Hematopoietic multipotent progenitor cell treated with erythropoietin and hydrocortisone succinate and interleukin-3 and kit ligand, for 8 days (in vitro differentiated cells): ENCODE data around the gene CCDC30.

Source experiments
- DNase-seq: peaks from one replicate; pipeline ENCODE4 v3.0.0-alpha.2; 2015

CCDC30 gene

DNA sequence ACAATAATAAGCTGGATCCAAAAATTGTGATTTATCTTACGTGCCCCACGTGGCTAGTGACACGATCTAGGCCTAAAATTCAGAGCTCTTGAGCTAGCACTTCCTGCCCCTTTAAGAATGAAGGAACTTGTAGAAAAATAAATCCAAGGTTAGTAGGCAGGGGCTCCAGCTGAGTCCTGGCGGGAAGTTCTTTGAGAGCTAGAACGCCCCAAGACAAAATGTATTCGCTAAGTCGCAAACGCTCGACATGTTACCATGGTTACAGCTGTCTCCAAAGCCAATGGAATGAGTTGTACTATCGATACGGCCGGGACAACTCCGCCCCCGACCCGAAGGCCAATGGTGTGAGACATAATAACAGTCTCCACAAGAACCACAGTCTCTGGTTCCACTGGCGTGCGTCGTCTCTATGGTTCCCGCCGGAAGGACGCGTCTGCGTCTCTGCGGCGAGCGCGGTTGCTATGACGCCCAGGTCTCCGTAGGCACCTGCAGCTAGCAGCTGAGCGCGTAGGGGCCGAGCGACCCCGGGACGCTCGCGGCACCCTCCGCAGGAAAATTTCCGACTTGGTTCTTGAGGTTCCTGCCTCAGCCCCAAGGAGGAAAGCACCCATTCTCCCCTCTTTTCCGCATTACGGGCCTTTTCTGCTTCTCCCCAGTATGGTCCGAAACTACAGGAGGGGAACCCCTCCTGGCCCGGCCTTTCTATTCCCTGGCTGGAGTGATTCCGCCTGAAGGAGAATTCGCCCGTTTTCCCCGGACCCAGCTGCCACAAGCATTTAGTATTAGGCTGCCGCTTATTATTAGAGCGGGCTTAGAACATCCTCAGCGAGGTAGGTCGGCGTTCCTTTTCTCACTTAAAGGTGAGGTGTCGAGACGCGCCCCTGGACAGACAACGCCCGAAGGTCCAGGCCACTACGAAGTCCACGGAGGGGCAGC, at the start of gene CCDC30:
Gene CCDC30 (plus strand): TSS at position 459 of the 936 bp plus-strand sequence. CDS start 17,266 bp downstream, outside the sequence.
- peak; percentile 99 for DNase-seq

DNA sequence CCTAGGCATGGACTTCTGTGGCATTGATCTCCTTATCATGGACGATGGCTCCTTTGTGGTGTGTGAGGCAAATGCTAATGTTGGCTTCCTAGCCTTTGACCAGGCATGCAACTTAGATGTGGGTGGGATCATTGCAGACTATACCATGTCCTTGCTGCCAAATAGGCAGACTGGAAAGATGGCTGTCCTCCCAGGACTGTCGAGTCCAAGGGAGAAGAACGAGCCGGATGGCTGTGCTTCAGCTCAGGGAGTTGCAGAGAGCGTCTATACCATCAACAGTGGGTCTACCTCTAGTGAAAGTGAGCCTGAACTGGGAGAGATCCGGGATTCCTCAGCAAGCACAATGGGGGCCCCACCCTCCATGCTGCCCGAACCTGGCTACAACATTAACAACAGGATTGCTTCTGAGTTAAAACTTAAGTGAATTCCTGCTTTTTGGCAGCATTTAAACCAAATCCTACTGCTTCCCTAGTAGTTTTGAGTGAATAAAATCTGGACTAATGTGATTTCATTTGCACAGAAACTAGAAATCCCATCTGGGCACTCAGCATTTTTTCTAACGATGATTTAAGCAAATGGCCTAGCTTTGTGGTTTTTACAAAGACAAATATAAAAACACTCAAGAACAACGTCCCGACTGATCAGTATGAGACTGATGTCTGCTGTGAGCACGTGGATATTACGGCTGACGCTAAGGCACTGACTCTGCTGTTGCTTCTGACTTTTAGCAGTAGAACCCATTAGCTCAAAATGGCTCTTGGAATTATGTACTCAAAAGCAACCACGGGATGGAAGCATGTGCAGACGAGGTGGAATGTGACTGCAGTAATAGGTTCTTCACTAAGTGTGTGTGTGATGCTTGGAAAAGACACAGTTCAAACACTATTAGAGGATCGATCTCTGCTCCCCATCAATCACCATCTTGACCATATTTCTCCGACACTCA, 48.3 kb upstream of the CCDC30 start:
- DNase-seq, result no peak

DNA sequence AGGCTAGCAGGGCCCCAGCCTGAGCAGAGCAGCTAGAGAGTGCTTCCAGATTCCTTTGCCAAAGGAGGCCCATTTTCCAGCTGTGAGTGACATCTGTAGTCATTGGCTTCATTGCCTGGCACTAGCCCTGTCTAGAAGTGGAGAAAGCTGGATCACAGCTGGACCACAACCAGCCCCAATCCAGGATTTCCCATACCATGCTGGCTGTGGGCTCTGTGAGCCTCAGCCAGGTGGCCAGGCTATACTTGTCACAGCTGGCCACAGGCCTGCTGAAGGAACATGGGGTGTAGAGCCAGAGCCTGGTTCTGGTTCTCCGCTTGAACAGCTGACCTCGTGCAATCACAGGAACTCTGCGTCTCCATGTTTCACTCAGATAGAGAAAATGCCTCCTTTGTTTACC, 45.9 kb upstream of the CCDC30 start:
- no peak for DNase-seq

DNA sequence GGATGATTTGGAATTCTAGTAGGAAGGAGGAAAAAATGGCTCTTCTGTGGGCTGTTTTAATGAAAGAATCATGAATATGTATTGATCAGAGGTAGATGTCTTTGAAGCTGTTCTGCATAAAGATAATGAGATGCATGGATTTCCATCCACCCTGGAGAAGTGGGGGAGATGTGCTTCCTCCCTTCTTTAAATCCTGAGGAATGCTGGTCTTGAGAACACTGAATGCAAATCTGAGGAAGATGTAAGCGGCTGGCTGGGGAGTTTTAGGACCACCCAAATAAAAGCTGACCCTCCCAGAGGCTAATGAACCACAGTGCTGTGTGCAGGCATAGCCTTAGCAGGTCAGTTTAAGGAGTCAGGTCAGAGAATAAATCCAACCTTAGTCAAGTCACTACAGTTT, 44.6 kb upstream of the CCDC30 start:
- DNase-seq, result no peak

DNA sequence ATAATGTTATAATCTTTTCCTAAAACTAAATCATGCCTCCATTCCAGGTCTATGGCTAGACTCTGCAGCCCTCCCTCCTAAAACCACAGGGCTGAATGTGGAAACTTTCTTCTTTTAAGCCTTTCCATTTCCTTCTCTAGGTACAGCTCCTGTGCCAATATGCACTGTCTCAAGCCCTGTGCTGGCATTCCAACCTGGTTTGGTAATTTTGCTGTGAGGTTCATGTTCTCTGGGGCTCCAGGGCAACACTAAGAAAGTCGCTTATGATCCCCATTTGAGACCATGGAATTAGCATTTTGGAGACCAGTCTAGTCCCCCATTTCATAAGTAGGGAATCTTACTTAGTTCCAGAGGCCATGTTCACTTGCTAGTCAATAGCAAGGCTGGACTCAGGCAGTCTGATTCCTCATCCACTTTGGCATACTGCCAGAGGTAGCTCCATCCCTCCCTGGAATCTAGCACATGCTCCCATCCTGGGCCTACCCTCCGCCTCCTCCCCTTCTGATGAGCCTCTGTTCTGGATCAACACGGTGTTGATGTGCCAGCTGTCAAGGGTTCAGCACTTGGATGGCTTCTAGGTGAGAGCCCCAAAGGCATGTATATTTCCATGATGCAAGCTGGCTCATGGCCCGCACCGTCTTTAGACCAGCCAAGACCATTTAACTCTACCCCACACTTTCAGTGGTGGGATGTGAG, 43.8 kb upstream of the CCDC30 start:
- no peak for DNase-seq

DNA sequence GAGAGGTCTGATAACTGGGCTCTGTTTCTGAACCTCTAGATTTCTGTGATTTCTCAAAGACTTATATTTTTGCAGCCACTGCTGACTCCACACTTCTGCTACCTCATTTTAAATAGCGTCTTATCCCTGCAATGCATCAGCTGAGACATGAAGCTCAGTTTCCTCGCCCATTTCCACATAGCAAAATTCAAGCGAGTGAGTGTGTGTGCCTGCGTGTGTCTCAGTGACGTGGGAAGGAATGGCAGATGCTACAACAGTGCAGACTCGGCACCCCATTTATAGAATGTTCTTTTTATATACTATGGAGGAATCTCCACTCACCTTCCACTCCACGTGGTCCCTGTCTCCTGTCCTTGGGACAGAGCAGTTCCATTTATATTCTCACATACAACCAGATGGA, 43.0 kb upstream of the CCDC30 start:
- no peak for DNase-seq

DNA sequence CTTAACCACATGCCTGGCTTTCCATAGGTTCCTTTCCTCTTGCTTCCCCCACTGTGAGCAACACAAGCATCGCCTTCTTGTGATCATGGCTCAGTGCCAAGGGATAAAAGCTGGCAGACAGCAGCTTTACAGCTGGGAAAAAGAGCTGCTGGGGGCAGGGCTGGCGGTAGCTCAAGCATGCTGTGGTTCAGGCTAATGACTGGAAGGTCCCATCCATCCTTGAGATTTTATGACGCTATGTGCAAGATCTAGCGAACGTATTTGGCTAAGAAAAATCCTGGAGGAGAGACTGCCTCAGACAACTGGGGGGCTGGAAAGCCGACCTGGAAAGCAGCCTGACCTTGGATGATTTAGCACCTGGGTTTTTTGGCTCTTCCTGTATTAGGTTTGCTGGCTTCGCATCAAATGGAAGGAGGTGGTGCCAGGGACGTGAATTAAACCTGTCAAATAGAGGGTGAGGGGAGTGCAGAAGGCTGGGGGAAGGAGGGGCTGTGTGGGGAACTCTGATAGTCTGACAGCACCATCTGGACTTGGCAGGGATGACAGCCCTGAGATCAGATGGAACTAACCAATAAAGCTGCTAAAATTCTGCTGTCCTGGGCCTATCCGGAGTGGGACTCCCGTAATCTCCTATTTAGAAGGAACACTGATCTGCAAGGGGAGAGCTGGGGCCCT, 42.0 kb upstream of the CCDC30 start:
- DNase-seq, result peak; percentile 16

DNA sequence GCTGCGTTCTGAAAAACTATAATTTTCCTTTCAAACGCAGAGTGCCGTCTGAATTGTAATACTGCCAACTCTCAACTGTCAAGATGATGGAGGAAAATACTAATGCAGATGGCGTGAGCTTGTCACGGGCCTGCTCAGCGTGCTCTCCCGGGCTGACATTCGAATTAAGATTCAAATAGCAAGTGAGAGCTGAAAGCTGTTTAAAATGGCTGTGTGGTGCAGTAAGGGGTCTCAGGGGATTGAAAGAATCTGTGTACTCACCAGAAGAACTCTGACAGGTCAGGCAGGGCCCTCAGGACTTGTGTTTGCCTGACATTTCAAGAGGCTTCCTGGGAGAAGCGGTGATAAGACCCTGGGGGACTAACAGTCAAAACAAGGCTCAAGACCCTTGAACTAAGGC, 40.3 kb upstream of the CCDC30 start:
- no peak for DNase-seq

DNA sequence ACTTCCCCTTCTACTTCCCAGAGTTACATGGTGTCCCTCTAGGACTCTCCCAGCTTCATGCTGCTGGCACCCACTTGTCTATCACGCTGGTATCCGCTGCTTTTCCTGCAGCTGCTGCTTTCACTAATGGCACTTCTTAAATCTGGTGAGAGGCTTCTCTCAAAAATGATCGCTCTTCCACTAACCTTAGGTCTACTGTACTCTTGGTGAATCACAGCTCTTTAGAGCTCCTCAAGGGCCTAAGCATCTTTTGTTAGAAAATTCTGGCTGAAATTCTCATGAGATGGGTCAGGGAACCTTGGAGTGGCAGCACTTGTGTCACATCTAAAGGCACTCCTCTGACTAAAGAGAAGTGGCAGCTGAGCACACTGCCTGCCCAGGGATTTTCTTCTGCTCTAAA, 39.4 kb upstream of the CCDC30 start:
- no peak for DNase-seq

DNA sequence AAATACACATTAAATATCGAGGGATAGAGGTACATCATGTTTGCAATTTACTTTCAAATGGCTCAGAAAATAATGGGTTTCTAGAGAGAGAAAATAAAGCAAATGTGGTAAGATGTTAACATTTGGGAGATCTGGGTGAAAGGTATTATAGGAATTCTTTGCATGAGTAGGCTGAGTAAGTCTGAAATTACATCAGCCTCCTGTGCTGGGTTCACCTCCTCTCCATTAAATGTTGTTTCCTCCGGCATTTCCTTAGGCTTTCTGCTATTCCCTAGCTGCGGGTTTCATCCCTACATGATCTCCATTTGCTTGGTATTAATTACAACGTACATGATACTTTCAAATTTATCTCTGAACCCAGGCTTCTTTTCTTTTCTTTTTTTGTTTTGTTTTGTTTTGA, 38.9 kb upstream of the CCDC30 start:
- no peak for DNase-seq

DNA sequence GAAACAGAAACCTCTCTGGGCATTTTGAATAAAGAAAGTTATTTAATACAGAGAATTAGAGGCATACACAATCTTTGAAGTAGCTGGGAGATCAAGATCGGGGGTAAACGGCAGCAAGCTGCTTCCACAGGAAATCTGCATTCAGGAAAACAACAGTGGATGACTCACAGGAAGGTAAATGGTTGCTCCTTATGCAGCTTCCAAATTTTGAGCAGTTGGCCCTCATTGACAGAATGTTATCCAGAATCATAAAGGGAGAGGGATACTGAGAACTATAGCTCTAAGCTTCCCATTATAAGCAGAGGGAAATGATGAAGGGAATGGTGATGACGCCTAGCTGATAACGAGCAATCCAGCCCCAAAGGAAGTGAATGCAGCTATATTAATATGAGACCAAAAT, 35.8 kb upstream of the CCDC30 start:
- DNase-seq, result no peak

DNA sequence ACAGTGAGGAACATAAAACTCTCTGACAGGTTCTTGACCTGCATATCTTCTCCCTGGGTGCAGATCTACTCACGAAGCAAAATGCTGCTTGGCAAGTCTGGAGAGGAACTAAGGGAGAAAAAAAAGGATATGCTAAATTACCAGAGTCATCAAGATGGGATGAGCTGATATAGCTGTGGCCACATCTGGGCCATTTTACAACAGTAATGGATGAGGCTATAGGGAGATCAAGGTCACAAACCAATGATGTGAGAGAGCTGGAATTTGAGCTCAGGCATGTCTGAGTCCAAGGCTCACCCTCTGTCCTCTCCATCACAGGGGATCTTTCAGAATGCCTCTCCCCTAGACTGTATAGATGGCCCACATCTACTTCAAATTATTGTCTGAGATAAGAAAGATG, 33.5 kb upstream of the CCDC30 start:
- DNase-seq, result no peak

DNA sequence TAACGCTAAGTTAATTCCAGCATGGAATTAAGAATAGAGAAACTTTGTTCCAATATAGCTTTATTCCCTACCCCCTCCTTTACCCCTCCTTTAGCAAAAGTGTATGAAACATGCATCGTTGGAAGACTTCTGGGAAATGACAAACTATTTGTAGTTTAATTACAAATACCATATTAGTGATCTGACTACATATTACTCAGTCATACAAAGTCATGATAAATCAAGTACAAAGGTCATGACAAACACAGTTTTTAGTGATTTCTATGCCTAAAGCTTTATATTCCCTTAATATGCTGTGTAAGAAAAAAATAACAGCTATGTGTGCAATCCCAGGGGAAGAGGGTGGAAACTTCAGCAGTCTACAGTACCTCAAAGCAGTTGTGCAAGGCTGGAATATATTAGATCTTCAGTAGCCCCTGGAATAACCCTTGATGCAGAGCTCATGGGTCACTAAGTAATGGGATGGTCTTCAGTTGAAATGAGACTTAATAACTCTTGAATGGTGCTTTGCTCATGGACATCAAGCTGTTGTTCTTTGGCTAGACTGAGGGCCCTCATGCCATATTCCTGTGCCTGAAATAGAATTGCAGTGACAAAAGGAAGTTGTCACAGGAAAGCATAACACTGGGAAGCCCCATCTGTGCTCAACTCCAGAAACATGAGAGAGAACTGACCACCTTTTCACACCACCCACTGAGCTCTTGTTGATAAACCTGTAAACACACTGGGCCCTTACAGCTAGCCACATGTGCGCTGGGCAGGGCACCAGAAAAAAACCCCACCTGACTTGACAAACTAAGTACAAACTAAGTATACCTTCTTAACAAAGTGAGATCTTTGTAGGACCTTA, 32.6 kb upstream of the CCDC30 start:
- no peak for DNase-seq

DNA sequence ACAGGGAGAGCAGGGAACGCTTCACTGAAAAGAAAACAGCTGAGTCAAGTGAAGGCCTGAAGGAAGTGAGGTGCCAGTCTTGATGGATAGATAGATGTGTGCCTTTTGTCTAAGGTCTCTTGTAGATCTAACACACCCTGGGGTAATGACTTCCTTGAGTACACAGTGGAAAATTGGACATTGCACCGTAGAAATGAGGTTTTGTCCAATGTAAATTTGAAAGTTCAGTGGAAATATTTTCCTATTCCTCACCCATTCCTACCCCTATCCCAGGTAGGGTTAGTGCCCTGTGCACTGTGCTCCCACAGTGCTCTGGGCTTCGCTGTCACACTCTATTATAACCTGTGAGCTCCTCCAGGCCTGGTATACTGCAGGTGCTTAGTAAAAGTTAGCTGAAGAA, 31.6 kb upstream of the CCDC30 start:
- no peak for DNase-seq

DNA sequence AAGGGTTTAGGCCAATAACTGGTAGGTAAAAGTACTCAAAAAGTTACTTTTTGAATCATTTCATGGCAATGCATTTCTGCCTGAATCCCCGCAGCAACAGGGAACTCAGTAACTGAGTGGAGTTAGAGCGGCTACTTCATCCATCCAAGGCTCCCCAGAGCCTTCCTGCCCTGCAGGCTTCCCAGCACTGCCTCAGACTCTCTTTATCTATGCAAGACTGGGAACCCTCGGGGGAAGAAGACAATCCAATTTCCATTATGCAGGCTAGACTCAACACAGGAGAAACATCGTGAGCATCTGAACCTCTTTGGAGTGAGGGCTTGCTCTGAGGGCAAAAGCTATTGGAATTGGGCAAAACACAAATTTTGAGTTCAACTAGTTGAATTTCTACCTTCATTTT, 30.4 kb upstream of the CCDC30 start:
- no peak for DNase-seq

DNA sequence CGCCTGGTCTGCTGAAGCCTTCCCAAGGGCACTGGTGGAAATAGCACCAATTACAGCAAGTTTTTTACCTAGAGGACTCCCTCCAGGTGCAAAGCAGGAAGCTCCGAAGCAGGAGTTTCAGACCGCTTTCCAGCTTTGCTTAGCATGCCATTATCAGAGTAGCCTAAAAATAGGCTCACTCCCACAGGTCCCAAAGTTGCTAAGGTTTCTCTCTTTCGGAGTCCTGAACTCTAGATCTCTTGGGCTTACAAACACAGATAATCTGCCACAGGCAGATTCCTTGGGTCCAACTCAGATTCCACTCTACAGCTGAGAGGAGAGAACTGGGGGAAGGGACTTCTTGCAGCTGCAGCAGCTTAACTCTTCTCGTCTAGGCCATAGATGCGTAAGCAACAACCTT, 29.7 kb upstream of the CCDC30 start:
- no peak for DNase-seq

DNA sequence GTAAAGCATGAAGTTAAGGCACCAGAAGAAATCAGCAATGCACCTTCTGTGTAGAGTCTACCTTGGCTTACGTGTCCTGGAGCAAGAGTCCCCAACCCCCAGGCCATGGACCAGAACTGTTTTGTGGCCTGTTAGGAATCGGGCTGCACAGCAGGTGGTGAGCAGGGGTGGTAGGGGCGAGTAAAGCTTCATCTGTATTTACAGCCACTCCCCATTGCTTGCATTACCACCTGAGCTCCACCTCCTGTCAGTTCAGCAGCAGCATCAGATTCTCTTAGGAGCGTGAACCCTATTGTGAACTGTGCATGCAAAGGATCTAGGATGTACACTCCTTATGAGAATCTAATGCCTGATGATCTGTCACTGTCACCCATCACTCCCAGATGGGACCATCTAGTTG, 28.7 kb upstream of the CCDC30 start:
- no peak for DNase-seq

DNA sequence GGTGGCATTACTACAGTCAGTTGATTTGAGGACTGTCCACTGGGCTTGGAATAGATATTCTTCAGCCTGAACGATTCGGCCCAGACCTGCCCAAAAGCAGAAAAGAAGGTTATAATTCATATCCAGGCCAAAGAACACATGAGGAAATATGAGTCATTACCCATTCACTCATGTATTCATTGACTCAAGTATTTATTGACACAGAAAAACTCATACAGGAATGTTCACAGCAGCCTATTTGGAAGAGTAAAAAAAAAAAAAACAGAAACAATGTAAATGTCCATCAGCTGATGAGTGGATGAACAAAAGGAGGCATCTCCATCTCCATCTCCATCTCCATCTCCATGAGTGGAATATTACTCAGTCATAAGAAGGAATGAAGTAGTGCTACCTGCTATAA, 23.1 kb upstream of the CCDC30 start:
- no peak for DNase-seq

DNA sequence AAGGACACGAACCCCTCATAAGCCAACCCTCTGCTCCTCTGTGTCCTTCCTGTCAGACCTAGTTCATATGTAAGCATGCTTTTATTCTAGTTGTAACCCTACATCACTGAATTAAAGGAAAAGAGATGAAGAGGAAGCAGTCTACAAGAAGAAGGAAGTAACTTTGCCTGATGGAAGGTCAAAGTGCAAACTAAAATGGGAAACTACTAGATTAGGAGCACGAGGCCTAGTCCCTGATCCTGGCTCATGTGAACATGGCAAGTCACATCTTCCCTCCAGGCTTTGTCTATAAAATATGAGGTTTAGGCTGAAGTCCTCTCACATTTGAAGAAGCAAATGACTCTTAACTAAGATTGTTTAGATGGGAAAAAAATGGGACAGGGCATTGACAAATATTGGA, 20.4 kb upstream of the CCDC30 start:
- DNase-seq, result no peak

DNA sequence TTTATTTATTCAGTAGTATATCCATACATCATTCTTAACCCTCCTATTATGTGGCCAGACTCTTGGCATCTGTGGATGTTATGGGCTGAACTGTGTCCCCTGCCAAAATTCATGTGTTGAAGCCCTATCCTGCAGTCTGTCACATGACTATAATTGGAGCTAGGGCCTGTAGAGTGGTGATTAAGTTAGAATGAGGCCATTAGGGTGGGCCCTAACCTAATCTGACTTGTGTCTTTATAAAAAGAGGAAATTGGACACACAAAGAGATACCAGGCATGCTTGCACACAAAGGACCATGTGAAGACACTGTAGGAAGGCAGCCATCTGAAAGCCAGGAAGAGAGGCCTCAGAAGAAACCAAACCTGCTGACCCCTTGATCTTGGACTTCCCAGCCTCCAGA, 13.8 kb upstream of the CCDC30 start:
- DNase-seq, result peak; percentile 62

DNA sequence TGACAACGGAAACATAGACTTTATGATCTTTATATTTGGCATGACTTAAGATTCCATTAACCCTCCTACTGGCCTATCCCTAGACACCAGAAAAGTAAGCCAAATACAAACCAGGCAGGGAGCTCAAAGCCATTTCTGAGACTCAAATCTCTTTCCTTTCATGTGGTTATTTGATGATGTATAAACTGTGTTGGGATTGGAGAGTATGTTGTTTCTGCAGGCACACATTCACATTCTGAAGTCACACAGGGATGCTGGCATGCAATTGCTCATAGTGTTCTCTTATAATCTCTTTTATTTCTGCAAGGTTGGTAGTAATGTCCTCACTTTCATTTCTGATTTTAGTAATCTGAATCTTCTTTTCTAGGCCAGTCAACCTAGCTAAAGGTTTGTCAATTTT, 13.0 kb upstream of the CCDC30 start:
- no peak for DNase-seq

DNA sequence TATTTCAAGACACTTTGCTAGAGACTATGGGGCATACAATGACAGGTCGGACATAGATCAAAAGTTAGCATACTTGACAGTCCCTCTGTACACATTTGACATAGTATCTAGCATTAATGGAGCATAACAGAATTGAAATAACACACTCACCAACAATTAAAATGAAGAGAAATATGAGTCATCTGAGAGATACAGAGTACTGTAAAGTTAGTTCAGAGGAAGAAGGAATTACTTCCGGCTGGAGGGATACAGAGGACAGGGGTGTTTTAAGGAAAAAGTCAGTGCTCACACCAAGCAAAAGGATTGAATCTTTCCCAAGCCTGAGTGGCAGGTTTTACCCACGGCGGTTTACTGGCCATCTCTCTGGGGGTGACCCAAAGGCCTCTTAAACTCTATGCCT, 9.7 kb upstream of the CCDC30 start:
- no peak for DNase-seq
